Neural crest cell (in vitro differentiated cells): ENCODE data around the gene ITGA6. TPM values are rescaled to one million over a fixed set of nuclear protein-coding genes. Genes with fewer than 3 reads are reported as not detected.

Experiments used
- DNase-seq: peaks from one replicate; pipeline ENCODE4 v3.0.0; 2021; ENCODE audit warnings: low read depth, mixed read lengths, low spot score
- H3K27ac Mint-ChIP-seq: one replicate; pipeline ENCODE4 v1.8.0; 2021; ENCODE audit warnings: mild to moderate bottlenecking, mixed read lengths; ENCODE audit not compliant: unreplicated experiment
- H3K27me3 Mint-ChIP-seq: 2 replicates; pipeline ENCODE4 v1.8.0; 2021; ENCODE audit warnings: low read depth, mild to moderate bottlenecking, mixed read lengths
- H3K36me3 Mint-ChIP-seq: 2 replicates; pipeline ENCODE4 v1.8.0; 2021; ENCODE audit warnings: low read depth, mild to moderate bottlenecking, mixed read lengths
- H3K4me1 Mint-ChIP-seq: 2 replicates; pipeline ENCODE4 v1.8.0; 2021; ENCODE audit warnings: mixed read lengths
- H3K4me3 Mint-ChIP-seq: one replicate; pipeline ENCODE4 v1.8.0; 2021; ENCODE audit warnings: mild to moderate bottlenecking, mixed read lengths
- H3K9me3 Mint-ChIP-seq: 2 replicates; pipeline ENCODE4 v1.8.0; 2021; ENCODE audit warnings: mixed read lengths
- CTCF ChIP-seq: fragments of 200-600 bp; sonication (generic); conservative IDR thresholded peaks from 2 replicates; pipeline ENCODE4 v1.5.0; 2021; ENCODE audit warnings: antibody characterized with exemption, mild to moderate bottlenecking
- total RNA-seq: library from RNA; stranded (reverse); gene quantifications from 2 replicates; pipeline ENCODE4 v1.2.1, GENCODE V29; 2021

The ITGA6 gene
- total RNA-seq, 1 donor from 2014 or later, result 37.7 TPM

GRCh38 chr2:172510548-172510947, 83.2 kb downstream of the ITGA6 start:
- Mint-ChIP-seq H3K9me3 (peaks cover 23% of the 10 kb centered on the region), H3K27ac (no peak overlapping the region), H3K36me3 (peaks cover 33% of the 10 kb centered on the region), H3K4me3 (no peak overlapping the region), H3K4me1 (no peaks in the 10 kb centered on the region), H3K27me3 (no peaks in the 10 kb centered on the region)
- DNase-seq, result no peak
- TF ChIP-seq CTCF, result no peak

GRCh38 chr2:172512810-172513523, 85.6 kb downstream of the ITGA6 start:
- no peak for TF ChIP-seq CTCF
- peaks cover 27% of the 10 kb centered on the region for H3K36me3 Mint-ChIP-seq

GRCh38 chr2:172513524-172513900, 86.1 kb downstream of the ITGA6 start:
- Mint-ChIP-seq H3K9me3 (peaks cover 29% of the 10 kb centered on the region), H3K36me3 (peaks cover 26% of the 10 kb centered on the region), H3K27ac (no peak overlapping the region), H3K4me1 (no peaks in the 10 kb centered on the region), H3K4me3 (no peak overlapping the region), H3K27me3 (no peaks in the 10 kb centered on the region)
- no peak for DNase-seq
- no peak for TF ChIP-seq CTCF

More at GRCh38 chr2:172512810-172513523, 85.6 kb downstream of the ITGA6 start:
- no peak overlapping the region for H3K4me3 Mint-ChIP-seq
- H3K27me3 Mint-ChIP-seq, result no peaks in the 10 kb centered on the region
- H3K27ac Mint-ChIP-seq, result no peak overlapping the region
- DNase-seq, result no peak
- H3K9me3 Mint-ChIP-seq, result peaks cover 29% of the 10 kb centered on the region
- H3K4me1 Mint-ChIP-seq, result no peaks in the 10 kb centered on the region

- H3K27ac Mint-ChIP-seq, result no peak overlapping the region
Measured at GRCh38 chr2:172513935-172514586, 86.7 kb downstream of the ITGA6 start.

GRCh38 chr2:172516299-172516698, 88.9 kb downstream of the ITGA6 start:
- no peaks in the 10 kb centered on the region for H3K4me1 Mint-ChIP-seq
- peaks cover 22% of the 10 kb centered on the region for H3K36me3 Mint-ChIP-seq
- H3K9me3 Mint-ChIP-seq, result peaks cover 35% of the 10 kb centered on the region
- no peak for DNase-seq
- no peak overlapping the region for H3K4me3 Mint-ChIP-seq
- H3K27me3 Mint-ChIP-seq, result no peaks in the 10 kb centered on the region
- H3K27ac Mint-ChIP-seq, result no peak overlapping the region
- TF ChIP-seq CTCF, result no peak

More at GRCh38 chr2:172513935-172514586, 86.7 kb downstream of the ITGA6 start:
- no peak for TF ChIP-seq CTCF
- Mint-ChIP-seq H3K4me3 (no peak overlapping the region), H3K36me3 (peaks cover 23% of the 10 kb centered on the region), H3K27me3 (no peaks in the 10 kb centered on the region), H3K9me3 (peaks cover 35% of the 10 kb centered on the region), H3K4me1 (no peaks in the 10 kb centered on the region)
- DNase-seq, result no peak
